ENCODE measurements around the gene GRID1. TPM values are rescaled to one million over a fixed set of nuclear protein-coding genes. Genes with fewer than 3 reads are reported as not detected.

The GRID1 gene
- total and polyA plus RNA-seq, 5 donors from 2014 or later: not detected

DNA sequence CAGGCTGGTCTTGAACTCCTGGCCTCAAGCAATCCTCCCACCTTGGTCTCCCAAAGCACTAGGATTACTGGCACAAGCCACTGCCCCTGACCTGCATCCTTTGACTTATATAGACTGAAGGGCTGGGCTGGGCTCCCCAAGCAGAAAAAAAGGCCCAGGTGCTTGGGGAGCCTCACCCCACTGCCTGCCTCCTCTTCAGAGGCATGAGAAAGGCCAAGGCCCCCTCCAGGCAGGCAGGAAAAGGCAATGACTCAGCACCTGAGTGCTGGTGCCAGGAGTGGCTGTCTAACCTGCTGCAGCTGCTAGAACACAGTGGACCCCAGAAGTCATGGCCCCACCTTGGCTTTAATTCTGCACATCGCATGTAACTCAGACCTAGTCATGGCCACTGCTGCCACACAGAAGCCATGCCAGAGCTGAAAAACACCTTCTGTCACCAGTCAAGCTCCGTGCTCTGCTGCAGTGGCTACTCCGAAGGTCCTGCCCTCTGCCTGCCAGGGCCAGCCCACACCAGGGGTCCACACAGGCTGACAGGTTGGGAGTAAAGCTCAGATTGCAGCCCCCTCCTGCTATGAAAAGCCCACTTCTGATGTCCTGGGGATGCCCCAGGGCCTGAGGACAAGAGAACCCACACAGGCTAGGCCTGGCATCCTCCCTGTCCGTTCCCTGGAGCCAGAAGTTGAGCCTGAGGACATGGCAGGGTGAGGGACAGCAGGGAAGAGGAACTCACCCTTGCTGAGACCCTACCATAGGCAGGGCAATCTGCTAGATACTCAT lies 48.5 kb downstream of the GRID1 start:
- no peak for ATAC-seq (ENCODE audit: low read depth in 2 of 2)
- DNase-seq: no peak
- Mint-ChIP-seq H3K27me3 (peaks cover 18% of the 10 kb centered on the region), H3K36me3 (no peaks in the 10 kb centered on the region), H3K4me1 (no peaks in the 10 kb centered on the region), H3K9me3 (peaks cover 0 to 1% (median 0%) of the 10 kb centered on the region in 7 donors), H3K4me3 (no peak overlapping the region), H3K27ac (no peak overlapping the region)
- Histone ChIP-seq H3K27me3 (ENCODE audit: control insufficient read depth, insufficient read depth, low read length) (no peaks in the 10 kb centered on the region), H3K4me3 (ENCODE audit: low read depth, low read length) (no peak overlapping the region), H3K36me3 (ENCODE audit: control insufficient read depth, insufficient read depth, low read length) (no peaks in the 10 kb centered on the region), H3K9me3 (ENCODE audit: control insufficient read depth in 2 of 2, low read length in 2 of 2) (no peaks in the 10 kb centered on the region), H3K4me1 (ENCODE audit: control insufficient read depth, insufficient read depth, low read length, poor library complexity, severe bottlenecking) (no peaks in the 10 kb centered on the region), H3K27ac (ENCODE audit: insufficient read depth, low read length, poor library complexity, severe bottlenecking) (no peak overlapping the region)

GRCh38 chr10:86316990-86317389 lies 49.6 kb downstream of the GRID1 start:
- no peaks in the 10 kb centered on the region for H3K36me3 ChIP-seq (ENCODE audit: control insufficient read depth, insufficient read depth, low read length)
- no peak overlapping the region for H3K27ac Mint-ChIP-seq
- ATAC-seq (ENCODE audit: low read depth in 2 of 2) (no peak), DNase-seq (no peak)
- H3K4me3 Mint-ChIP-seq: no peak overlapping the region
- no peaks in the 10 kb centered on the region for H3K9me3 ChIP-seq (ENCODE audit: control insufficient read depth in 2 of 2, low read length in 2 of 2)
- H3K36me3 Mint-ChIP-seq: no peaks in the 10 kb centered on the region
- no peak overlapping the region for H3K27ac ChIP-seq (ENCODE audit: insufficient read depth, low read length, poor library complexity, severe bottlenecking)
- H3K4me1 ChIP-seq (ENCODE audit: control insufficient read depth, insufficient read depth, low read length, poor library complexity, severe bottlenecking): no peaks in the 10 kb centered on the region
- H3K27me3 ChIP-seq (ENCODE audit: control insufficient read depth, insufficient read depth, low read length): no peaks in the 10 kb centered on the region
- no peaks in the 10 kb centered on the region for H3K4me1 Mint-ChIP-seq
- H3K9me3 Mint-ChIP-seq: peaks cover 0 to 1% (median 0%) of the 10 kb centered on the region in 7 donors
- no peak overlapping the region for H3K4me3 ChIP-seq (ENCODE audit: low read depth, low read length)
- H3K27me3 Mint-ChIP-seq: peaks cover 18% of the 10 kb centered on the region

- H3K27ac Mint-ChIP-seq: no peak overlapping the region
- H3K4me3 ChIP-seq (ENCODE audit: low read depth, low read length): no peak overlapping the region
- no peak overlapping the region for H3K4me3 Mint-ChIP-seq
- peaks cover 18% of the 10 kb centered on the region for H3K27me3 Mint-ChIP-seq
- no peaks in the 10 kb centered on the region for H3K27me3 ChIP-seq (ENCODE audit: control insufficient read depth, insufficient read depth, low read length)
- no peaks in the 10 kb centered on the region for H3K4me1 ChIP-seq (ENCODE audit: control insufficient read depth, insufficient read depth, low read length, poor library complexity, severe bottlenecking)
- DNase-seq (no peak), ATAC-seq (ENCODE audit: low read depth in 2 of 2) (no peak)
- no peaks in the 10 kb centered on the region for H3K36me3 ChIP-seq (ENCODE audit: control insufficient read depth, insufficient read depth, low read length)
- peaks cover 0 to 1% (median 0%) of the 10 kb centered on the region in 7 donors for H3K9me3 Mint-ChIP-seq
- H3K27ac ChIP-seq (ENCODE audit: insufficient read depth, low read length, poor library complexity, severe bottlenecking): no peak overlapping the region
- no peaks in the 10 kb centered on the region for H3K4me1 Mint-ChIP-seq
- H3K36me3 Mint-ChIP-seq: no peaks in the 10 kb centered on the region
- H3K9me3 ChIP-seq (ENCODE audit: control insufficient read depth in 2 of 2, low read length in 2 of 2): no peaks in the 10 kb centered on the region
Observed at GRCh38 chr10:86316274-86316835, 50.2 kb downstream of the GRID1 start.

- Histone ChIP-seq H3K36me3 (ENCODE audit: control insufficient read depth, insufficient read depth, low read length) (no peaks in the 10 kb centered on the region), H3K9me3 (ENCODE audit: control insufficient read depth in 2 of 2, low read length in 2 of 2) (no peaks in the 10 kb centered on the region), H3K4me1 (ENCODE audit: control insufficient read depth, insufficient read depth, low read length, poor library complexity, severe bottlenecking) (no peaks in the 10 kb centered on the region), H3K27me3 (ENCODE audit: control insufficient read depth, insufficient read depth, low read length) (no peaks in the 10 kb centered on the region), H3K27ac (ENCODE audit: insufficient read depth, low read length, poor library complexity, severe bottlenecking) (no peak overlapping the region), H3K4me3 (ENCODE audit: low read depth, low read length) (no peak overlapping the region)
- H3K36me3 Mint-ChIP-seq: no peaks in the 10 kb centered on the region
- no peak for DNase-seq
- no peaks in the 10 kb centered on the region for H3K4me1 Mint-ChIP-seq
- H3K27me3 Mint-ChIP-seq: peaks cover 18% of the 10 kb centered on the region
- H3K4me3 Mint-ChIP-seq: no peak overlapping the region
- peaks cover 0 to 1% (median 0%) of the 10 kb centered on the region in 7 donors for H3K9me3 Mint-ChIP-seq
- H3K27ac Mint-ChIP-seq: no peak overlapping the region
- no peak for ATAC-seq (ENCODE audit: low read depth in 2 of 2)
Observed at GRCh38 chr10:86315549-86315942, 51.0 kb downstream of the GRID1 start.

DNA sequence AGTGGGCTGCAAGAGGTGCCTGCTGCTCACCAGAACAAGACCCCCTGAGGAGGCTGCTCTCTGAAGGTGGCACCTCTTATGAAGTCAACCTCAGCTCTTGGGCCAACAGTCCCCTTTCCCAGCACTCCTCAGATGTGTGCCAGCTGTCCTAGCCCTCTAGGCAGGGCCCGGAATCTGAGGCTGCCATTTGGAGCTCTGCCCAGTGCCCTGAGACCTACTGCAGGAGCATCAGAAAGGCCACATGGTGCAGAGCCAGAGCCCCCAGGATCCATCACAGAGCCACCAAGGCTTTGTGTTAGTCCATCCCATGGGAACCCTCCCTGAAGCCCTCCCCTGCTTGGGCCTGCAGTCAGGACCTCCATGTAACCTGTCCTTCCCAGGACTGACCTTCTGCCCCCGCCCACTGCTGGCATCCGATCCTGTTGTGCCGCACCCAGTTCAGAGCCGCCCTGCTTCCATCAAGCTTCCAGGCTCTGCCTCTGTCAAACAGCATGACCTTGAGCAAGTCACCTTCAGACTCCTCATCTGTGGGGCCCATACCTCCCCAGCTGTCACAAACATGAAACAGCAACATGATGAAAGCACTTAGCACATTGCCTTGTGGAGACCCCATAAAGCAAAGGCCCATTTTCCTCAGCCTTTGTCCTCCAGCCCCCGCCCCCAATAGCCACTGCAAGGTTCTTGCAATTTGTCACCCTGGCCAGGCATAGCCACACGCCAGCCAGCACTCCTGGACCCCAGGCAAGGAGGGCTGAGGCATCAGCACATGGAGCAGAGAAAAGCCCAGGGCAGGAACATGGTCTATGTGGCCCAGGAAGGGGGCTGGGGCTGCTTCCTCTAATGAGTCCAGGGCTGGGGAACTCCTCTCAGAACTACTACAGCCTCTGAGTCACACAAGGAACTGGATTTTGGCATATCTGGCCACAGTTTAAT lies 51.7 kb downstream of the GRID1 start:
- peaks cover 18% of the 10 kb centered on the region for H3K27me3 Mint-ChIP-seq
- Histone ChIP-seq H3K27ac (ENCODE audit: insufficient read depth, low read length, poor library complexity, severe bottlenecking) (no peak overlapping the region), H3K27me3 (ENCODE audit: control insufficient read depth, insufficient read depth, low read length) (no peaks in the 10 kb centered on the region), H3K9me3 (ENCODE audit: control insufficient read depth in 2 of 2, low read length in 2 of 2) (no peaks in the 10 kb centered on the region), H3K36me3 (ENCODE audit: control insufficient read depth, insufficient read depth, low read length) (no peaks in the 10 kb centered on the region), H3K4me1 (ENCODE audit: control insufficient read depth, insufficient read depth, low read length, poor library complexity, severe bottlenecking) (no peaks in the 10 kb centered on the region), H3K4me3 (ENCODE audit: low read depth, low read length) (no peak overlapping the region)
- H3K4me3 Mint-ChIP-seq: no peak overlapping the region
- H3K9me3 Mint-ChIP-seq: peaks cover 0 to 1% (median 0%) of the 10 kb centered on the region in 7 donors
- H3K27ac Mint-ChIP-seq: no peak overlapping the region
- DNase-seq (no peak), ATAC-seq (ENCODE audit: low read depth in 2 of 2) (no peak)
- H3K36me3 Mint-ChIP-seq: no peaks in the 10 kb centered on the region
- H3K4me1 Mint-ChIP-seq: no peaks in the 10 kb centered on the region

- peaks cover 7% of the 10 kb centered on the region for H3K27me3 Mint-ChIP-seq
- H3K27ac Mint-ChIP-seq: no peak overlapping the region
- H3K27ac ChIP-seq (ENCODE audit: insufficient read depth, low read length, poor library complexity, severe bottlenecking): no peak overlapping the region
- H3K36me3 ChIP-seq (ENCODE audit: control insufficient read depth, insufficient read depth, low read length): no peaks in the 10 kb centered on the region
- H3K9me3 ChIP-seq (ENCODE audit: control insufficient read depth in 2 of 2, low read length in 2 of 2): no peaks in the 10 kb centered on the region
- ATAC-seq (ENCODE audit: low read depth in 2 of 2) (no peak), DNase-seq (no peak)
- H3K4me3 Mint-ChIP-seq: no peak overlapping the region
- peaks cover 0 to under 1% (median 0%) of the 10 kb centered on the region in 7 donors for H3K9me3 Mint-ChIP-seq
- H3K4me3 ChIP-seq (ENCODE audit: low read depth, low read length): no peak overlapping the region
- no peaks in the 10 kb centered on the region for H3K36me3 Mint-ChIP-seq
- no peaks in the 10 kb centered on the region for H3K4me1 Mint-ChIP-seq
- no peaks in the 10 kb centered on the region for H3K27me3 ChIP-seq (ENCODE audit: control insufficient read depth, insufficient read depth, low read length)
- no peaks in the 10 kb centered on the region for H3K4me1 ChIP-seq (ENCODE audit: control insufficient read depth, insufficient read depth, low read length, poor library complexity, severe bottlenecking)
Observed at GRCh38 chr10:86313621-86314041, 53.0 kb downstream of the GRID1 start.

GRCh38 chr10:86312701-86313270 lies 53.8 kb downstream of the GRID1 start:
- Mint-ChIP-seq H3K36me3 (no peaks in the 10 kb centered on the region), H3K27me3 (peaks cover 5% of the 10 kb centered on the region), H3K4me1 (no peaks in the 10 kb centered on the region), H3K4me3 (no peak overlapping the region), H3K27ac (no peak overlapping the region), H3K9me3 (peaks cover 0 to 3% (median 0%) of the 10 kb centered on the region in 7 donors)
- H3K4me3 ChIP-seq (ENCODE audit: low read depth, low read length): no peak overlapping the region
- no peaks in the 10 kb centered on the region for H3K4me1 ChIP-seq (ENCODE audit: control insufficient read depth, insufficient read depth, low read length, poor library complexity, severe bottlenecking)
- H3K27ac ChIP-seq (ENCODE audit: insufficient read depth, low read length, poor library complexity, severe bottlenecking): no peak overlapping the region
- ATAC-seq (ENCODE audit: low read depth in 2 of 2) (no peak), DNase-seq (no peak)
- H3K27me3 ChIP-seq (ENCODE audit: control insufficient read depth, insufficient read depth, low read length): no peaks in the 10 kb centered on the region
- H3K9me3 ChIP-seq (ENCODE audit: control insufficient read depth in 2 of 2, low read length in 2 of 2): no peaks in the 10 kb centered on the region
- no peaks in the 10 kb centered on the region for H3K36me3 ChIP-seq (ENCODE audit: control insufficient read depth, insufficient read depth, low read length)

All from CD4-positive, CD25-positive, alpha-beta regulatory T cell (primary cell).